Liver (tissue), 3 donors: Measurements from ENCODE around the gene NIPSNAP3A.

Experiments
- CTCF ChIP-seq: fragments of 150-350 bp; IDR thresholded peaks from 2 replicates; pipeline ENCODE4 v1.5.1; 2017; ENCODE audit warnings: improper control_type of control experiment, low read depth, low read length; ENCODE audit not compliant: missing input control
- JUND ChIP-seq, 2 donors: IDR thresholded peaks; 2 replicates each; pipeline ENCODE4 v1.6.1; 2016; ENCODE audit warnings: antibody characterized with exemption in 2 of 2
- MAX ChIP-seq: IDR thresholded peaks from 2 replicates; pipeline ENCODE4 v1.6.1; 2016; ENCODE audit warnings: antibody characterized with exemption
- SP1 ChIP-seq: IDR thresholded peaks from 2 replicates; pipeline ENCODE4 v1.6.1; 2018; ENCODE audit warnings: antibody characterized with exemption, mild to moderate bottlenecking
- YY1 ChIP-seq: IDR thresholded peaks from 2 replicates; pipeline ENCODE4 v1.6.1; 2016; ENCODE audit warnings: antibody characterized with exemption, mild to moderate bottlenecking
- TF ChIP-seq, protein P1 (sequence below): IDR thresholded peaks from 2 replicates; pipeline ENCODE4 v1.6.1; 2016; ENCODE audit warnings: antibody characterized with exemption, mild to moderate bottlenecking
- donor health status: healthy.
- donor health status: healthy.

GRCh38 chr9:104786293-104786692 is 38.8 kb downstream of the NIPSNAP3A start:
- no peak for TF ChIP-seq JUND (IDR thresholded peaks at IDR 0.05)
- no peak for TF ChIP-seq MAX
- TF ChIP-seq YY1 = no peak
- TF ChIP-seq CTCF = no peak
- TF ChIP-seq SP1 = no peak
- TF ChIP-seq, protein P1, sequence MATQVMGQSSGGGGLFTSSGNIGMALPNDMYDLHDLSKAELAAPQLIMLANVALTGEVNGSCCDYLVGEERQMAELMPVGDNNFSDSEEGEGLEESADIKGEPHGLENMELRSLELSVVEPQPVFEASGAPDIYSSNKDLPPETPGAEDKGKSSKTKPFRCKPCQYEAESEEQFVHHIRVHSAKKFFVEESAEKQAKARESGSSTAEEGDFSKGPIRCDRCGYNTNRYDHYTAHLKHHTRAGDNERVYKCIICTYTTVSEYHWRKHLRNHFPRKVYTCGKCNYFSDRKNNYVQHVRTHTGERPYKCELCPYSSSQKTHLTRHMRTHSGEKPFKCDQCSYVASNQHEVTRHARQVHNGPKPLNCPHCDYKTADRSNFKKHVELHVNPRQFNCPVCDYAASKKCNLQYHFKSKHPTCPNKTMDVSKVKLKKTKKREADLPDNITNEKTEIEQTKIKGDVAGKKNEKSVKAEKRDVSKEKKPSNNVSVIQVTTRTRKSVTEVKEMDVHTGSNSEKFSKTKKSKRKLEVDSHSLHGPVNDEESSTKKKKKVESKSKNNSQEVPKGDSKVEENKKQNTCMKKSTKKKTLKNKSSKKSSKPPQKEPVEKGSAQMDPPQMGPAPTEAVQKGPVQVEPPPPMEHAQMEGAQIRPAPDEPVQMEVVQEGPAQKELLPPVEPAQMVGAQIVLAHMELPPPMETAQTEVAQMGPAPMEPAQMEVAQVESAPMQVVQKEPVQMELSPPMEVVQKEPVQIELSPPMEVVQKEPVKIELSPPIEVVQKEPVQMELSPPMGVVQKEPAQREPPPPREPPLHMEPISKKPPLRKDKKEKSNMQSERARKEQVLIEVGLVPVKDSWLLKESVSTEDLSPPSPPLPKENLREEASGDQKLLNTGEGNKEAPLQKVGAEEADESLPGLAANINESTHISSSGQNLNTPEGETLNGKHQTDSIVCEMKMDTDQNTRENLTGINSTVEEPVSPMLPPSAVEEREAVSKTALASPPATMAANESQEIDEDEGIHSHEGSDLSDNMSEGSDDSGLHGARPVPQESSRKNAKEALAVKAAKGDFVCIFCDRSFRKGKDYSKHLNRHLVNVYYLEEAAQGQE = no peak
